HCT116 (cell line): Measurements from ENCODE around the gene C10orf90.

Source experiments
- CEBPB ChIP-seq: IDR thresholded peaks from 2 replicates; pipeline ENCODE4 v1.6.1; 2012; ENCODE audit warnings: low read depth
- CTCF ChIP-seq, 3 experiments: fragments of 200-600 bp in 1 of 3; sonication (generic) in 1 of 3; IDR thresholded peaks in 2 of 3; conservative IDR thresholded peaks in 1 of 3; 2 replicates each; pipeline ENCODE4 v1.5.1; 2012 to 2017; ENCODE audit warnings: low read depth in 2 of 3, low read length in 2 of 3, antibody characterized with exemption in 1 of 3, borderline replicate concordance in 1 of 3, control low read depth in 1 of 3, mild to moderate bottlenecking in 1 of 3, mixed read lengths in 1 of 3, mixed run types in 1 of 3, moderate library complexity in 1 of 3; ENCODE audit not compliant: insufficient read depth in 1 of 3
- ELF1 ChIP-seq: IDR thresholded peaks from 2 replicates; pipeline ENCODE4 v1.6.1; 2012; ENCODE audit warnings: low read depth, borderline replicate concordance
- EZH2 ChIP-seq: fragments of 200-600 bp; sonication (generic); IDR thresholded peaks from 2 replicates; pipeline ENCODE4 v1.6.1; 2017; ENCODE audit warnings: antibody characterized with exemption, mixed run types
- EZH2phosphoT487 ChIP-seq: fragments of 200-600 bp; IDR thresholded peaks from 2 replicates; pipeline ENCODE4 v1.6.1; 2018; ENCODE audit warnings: antibody characterized with exemption, borderline replicate concordance
- POLR2A ChIP-seq: IDR thresholded peaks from 2 replicates; pipeline ENCODE4 v1.7.0; 2011; ENCODE audit warnings: borderline replicate concordance; ENCODE audit not compliant: insufficient read depth, insufficient read length; ENCODE audit errors: extremely low read depth
- SIN3A ChIP-seq: IDR thresholded peaks from 2 replicates; pipeline ENCODE4 v1.6.1; 2012; ENCODE audit warnings: low read depth
- SP1 ChIP-seq: IDR thresholded peaks from 2 replicates; pipeline ENCODE4 v1.6.1; 2012; ENCODE audit warnings: low read depth
- YY1 ChIP-seq: IDR thresholded peaks from 2 replicates; pipeline ENCODE4 v1.6.1; 2011; ENCODE audit warnings: low read length, low read depth, moderate library complexity, mild to moderate bottlenecking; ENCODE audit not compliant: insufficient replicate concordance; ENCODE audit errors: extremely low read depth
- ZFX ChIP-seq: fragments of 450-650 bp; IDR thresholded peaks from 2 replicates; pipeline ENCODE4 v1.6.1; 2017
- ZNF274 ChIP-seq: fragments of 200-500 bp; sonication (Bioruptor generic); IDR thresholded peaks from 2 replicates; pipeline ENCODE4 v1.6.1; 2014; ENCODE audit warnings: mild to moderate bottlenecking, low read depth, low read length, inconsistent platforms
- TF ChIP-seq, protein P1 (sequence below): IDR thresholded peaks from 2 replicates; pipeline ENCODE4 v1.6.1; 2012; ENCODE audit warnings: low read depth
- TF ChIP-seq, protein P2 (sequence below): IDR thresholded peaks from 2 replicates; pipeline ENCODE4 v1.6.1; 2011; ENCODE audit warnings: mild to moderate bottlenecking, low read length, moderate library complexity; ENCODE audit not compliant: insufficient replicate concordance; ENCODE audit errors: extremely low read depth
- TF ChIP-seq, protein P3 (sequence below): IDR thresholded peaks from 2 replicates; pipeline ENCODE4 v1.6.1; 2012

DNA sequence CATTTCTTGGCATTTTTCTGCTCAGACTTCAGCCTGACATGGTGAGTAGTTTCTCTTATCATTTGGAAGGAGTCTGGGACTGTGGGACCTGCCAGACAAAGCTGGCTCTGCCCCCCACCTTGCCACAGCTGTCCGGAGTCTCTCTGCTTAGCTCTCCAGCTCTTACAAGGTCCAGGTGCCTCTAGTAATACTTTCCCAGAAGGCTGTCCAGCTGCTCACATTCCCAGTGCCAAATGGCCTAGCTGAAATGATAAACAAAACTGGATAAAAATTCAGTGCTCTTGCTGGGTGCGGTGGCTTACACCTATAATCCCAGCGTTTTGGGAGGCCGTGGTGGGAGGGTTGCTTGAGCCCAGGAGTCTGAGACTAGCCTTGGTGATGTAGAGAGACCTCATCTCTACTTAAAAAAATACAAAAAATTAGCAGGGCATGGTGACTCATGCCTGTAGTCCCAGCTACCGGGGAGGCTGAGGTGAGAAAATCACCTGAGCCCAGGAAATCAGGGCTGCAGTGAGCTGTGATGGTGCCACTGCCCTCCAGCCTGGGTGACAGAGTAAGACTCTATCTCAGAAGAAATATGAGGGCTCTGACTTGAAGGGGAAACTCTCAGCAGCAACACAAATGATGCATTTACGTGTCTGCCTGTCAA lies 86.8 kb downstream of the C10orf90 start:
- TF ChIP-seq, protein P1, sequence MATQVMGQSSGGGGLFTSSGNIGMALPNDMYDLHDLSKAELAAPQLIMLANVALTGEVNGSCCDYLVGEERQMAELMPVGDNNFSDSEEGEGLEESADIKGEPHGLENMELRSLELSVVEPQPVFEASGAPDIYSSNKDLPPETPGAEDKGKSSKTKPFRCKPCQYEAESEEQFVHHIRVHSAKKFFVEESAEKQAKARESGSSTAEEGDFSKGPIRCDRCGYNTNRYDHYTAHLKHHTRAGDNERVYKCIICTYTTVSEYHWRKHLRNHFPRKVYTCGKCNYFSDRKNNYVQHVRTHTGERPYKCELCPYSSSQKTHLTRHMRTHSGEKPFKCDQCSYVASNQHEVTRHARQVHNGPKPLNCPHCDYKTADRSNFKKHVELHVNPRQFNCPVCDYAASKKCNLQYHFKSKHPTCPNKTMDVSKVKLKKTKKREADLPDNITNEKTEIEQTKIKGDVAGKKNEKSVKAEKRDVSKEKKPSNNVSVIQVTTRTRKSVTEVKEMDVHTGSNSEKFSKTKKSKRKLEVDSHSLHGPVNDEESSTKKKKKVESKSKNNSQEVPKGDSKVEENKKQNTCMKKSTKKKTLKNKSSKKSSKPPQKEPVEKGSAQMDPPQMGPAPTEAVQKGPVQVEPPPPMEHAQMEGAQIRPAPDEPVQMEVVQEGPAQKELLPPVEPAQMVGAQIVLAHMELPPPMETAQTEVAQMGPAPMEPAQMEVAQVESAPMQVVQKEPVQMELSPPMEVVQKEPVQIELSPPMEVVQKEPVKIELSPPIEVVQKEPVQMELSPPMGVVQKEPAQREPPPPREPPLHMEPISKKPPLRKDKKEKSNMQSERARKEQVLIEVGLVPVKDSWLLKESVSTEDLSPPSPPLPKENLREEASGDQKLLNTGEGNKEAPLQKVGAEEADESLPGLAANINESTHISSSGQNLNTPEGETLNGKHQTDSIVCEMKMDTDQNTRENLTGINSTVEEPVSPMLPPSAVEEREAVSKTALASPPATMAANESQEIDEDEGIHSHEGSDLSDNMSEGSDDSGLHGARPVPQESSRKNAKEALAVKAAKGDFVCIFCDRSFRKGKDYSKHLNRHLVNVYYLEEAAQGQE = no peak
- TF ChIP-seq CTCF (IDR thresholded peaks at IDR 0.05 in 2 of 3, conservative IDR thresholded peaks at IDR 0.05 in 1 of 3; ENCODE audit: borderline replicate concordance in 1 of 3, insufficient read depth in 1 of 3, low read depth in 2 of 3, low read length in 2 of 3) (no peak), POLR2A (no peak), SIN3A (no peak), ZNF274 (no peak), YY1 (no peak), EZH2phosphoT487 (no peak), EZH2 (no peak), ZFX (no peak), SP1 (no peak), ELF1 (no peak), CEBPB (no peak)
- TF ChIP-seq, protein P2, sequence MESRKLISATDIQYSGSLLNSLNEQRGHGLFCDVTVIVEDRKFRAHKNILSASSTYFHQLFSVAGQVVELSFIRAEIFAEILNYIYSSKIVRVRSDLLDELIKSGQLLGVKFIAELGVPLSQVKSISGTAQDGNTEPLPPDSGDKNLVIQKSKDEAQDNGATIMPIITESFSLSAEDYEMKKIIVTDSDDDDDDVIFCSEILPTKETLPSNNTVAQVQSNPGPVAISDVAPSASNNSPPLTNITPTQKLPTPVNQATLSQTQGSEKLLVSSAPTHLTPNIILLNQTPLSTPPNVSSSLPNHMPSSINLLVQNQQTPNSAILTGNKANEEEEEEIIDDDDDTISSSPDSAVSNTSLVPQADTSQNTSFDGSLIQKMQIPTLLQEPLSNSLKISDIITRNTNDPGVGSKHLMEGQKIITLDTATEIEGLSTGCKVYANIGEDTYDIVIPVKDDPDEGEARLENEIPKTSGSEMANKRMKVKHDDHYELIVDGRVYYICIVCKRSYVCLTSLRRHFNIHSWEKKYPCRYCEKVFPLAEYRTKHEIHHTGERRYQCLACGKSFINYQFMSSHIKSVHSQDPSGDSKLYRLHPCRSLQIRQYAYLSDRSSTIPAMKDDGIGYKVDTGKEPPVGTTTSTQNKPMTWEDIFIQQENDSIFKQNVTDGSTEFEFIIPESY = no peak
- TF ChIP-seq, protein P3, sequence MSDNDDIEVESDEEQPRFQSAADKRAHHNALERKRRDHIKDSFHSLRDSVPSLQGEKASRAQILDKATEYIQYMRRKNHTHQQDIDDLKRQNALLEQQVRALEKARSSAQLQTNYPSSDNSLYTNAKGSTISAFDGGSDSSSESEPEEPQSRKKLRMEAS = no peak
